ENCODE data around the gene KRT12.

- TF ChIP-seq RAD21 (IDR thresholded peaks at IDR 0.05; ENCODE audit: low read length) (no peak), JUND (IDR thresholded peaks at IDR 0.05) (no peak), CTCF (IDR thresholded peaks at IDR 0.05) (no peak), USF2 (IDR thresholded peaks at IDR 0.05; ENCODE audit: borderline replicate concordance, low read depth, low read length) (no peak), TEAD4 (IDR thresholded peaks at IDR 0.05; ENCODE audit: borderline replicate concordance, insufficient read depth) (no peak), TCF12 (IDR thresholded peaks at IDR 0.05) (no peak), POLR2AphosphoS5 (IDR thresholded peaks at IDR 0.05; ENCODE audit: low read depth, low read length) (no peak), EP300 (IDR thresholded peaks at IDR 0.05; ENCODE audit: borderline replicate concordance in 1 of 2, low read depth in 1 of 2, low read length in 1 of 2) (no peak), SIN3A (IDR thresholded peaks at IDR 0.05; ENCODE audit: borderline replicate concordance, low read depth, low read length) (no peak), ZBTB33 (IDR thresholded peaks at IDR 0.05; ENCODE audit: borderline replicate concordance, low read depth) (no peak), GABPA (IDR thresholded peaks at IDR 0.05; ENCODE audit: low read depth) (no peak), RFX5 (IDR thresholded peaks at IDR 0.05; ENCODE audit: low read length) (no peak), REST (IDR thresholded peaks at IDR 0.05; ENCODE audit: low read depth, low read length) (no peak)
Measured at GRCh38 chr17:40883626-40884334, 16.8 kb upstream of the KRT12 start.

Measured in SK-N-SH (cell line).